Vagina (tissue), 2 donors: ENCODE results near the gene SLC7A8. TPM values are rescaled to one million over a fixed set of nuclear protein-coding genes. Genes with fewer than 3 reads are reported as not detected.
A peak's percentile ranks its signal among the peaks of the same experiment; 100 is the strongest.

Experiments
- DNase-seq, 2 donors: peaks; one replicate each; pipeline ENCODE4 v3.0.0-alpha.2; 2017; ENCODE audit errors: extremely low spot score in 2 of 2
- H3K27ac ChIP-seq: fragments of 200-600 bp; sonication (generic); one replicate; pipeline ENCODE4 v1.5.1; 2019
- H3K27me3 ChIP-seq: fragments of 200-600 bp; sonication (generic); one replicate; pipeline ENCODE4 v1.5.1; 2019
- H3K36me3 ChIP-seq, 2 donors: fragments of 200-600 bp; sonication (generic); one replicate each; pipeline ENCODE4 v1.5.1; 2017 to 2019
- H3K4me1 ChIP-seq: fragments of 200-600 bp; sonication (generic); one replicate; pipeline ENCODE4 v1.5.1; 2019
- H3K4me3 ChIP-seq, 2 donors: fragments of 200-600 bp; sonication (generic); 1 replicate in 1 of 2; 2 replicates in 1 of 2; pipeline ENCODE4 v1.5.1; 2016 to 2019
- H3K9me3 ChIP-seq: fragments of 200-600 bp; sonication (generic); one replicate; pipeline ENCODE4 v1.5.1; 2019
- POLR2A ChIP-seq, 2 donors: fragments of 450-650 bp; IDR thresholded peaks; one replicate each; pipeline ENCODE4 v1.6.1; 2017; ENCODE audit warnings: antibody characterized with exemption in 2 of 2, mild to moderate bottlenecking in 2 of 2, moderate library complexity in 2 of 2
- POLR2AphosphoS5 ChIP-seq, 2 donors: sonication (generic); formaldehyde crosslinking; IDR thresholded peaks; one replicate each; pipeline ENCODE4 v1.9.0; 2017; ENCODE audit warnings: antibody characterized with exemption in 2 of 2, mild to moderate bottlenecking in 2 of 2, low read depth in 1 of 2; ENCODE audit not compliant: insufficient read depth in 1 of 2
- intact Hi-C: fragments of 100-400 bp; cut with DNase I; formaldehyde crosslinking; loops from one replicate; pipeline ENCODE4 v1.15.1; 2023
- total RNA-seq: library from RNA; depleted of rRNA; stranded (reverse); fragments of >200 nt; gene quantifications from one replicate; pipeline ENCODE4 v1.2.3, GENCODE V29; 2016
- TF ChIP-seq, protein P1 (sequence below), 3 experiments: fragments of 450-650 bp in 2 of 3; fragments of 200-600 bp in 1 of 3; sonication (generic) in 1 of 3; IDR thresholded peaks; one replicate each; pipeline ENCODE4 v1.5.1; 2017 to 2019; ENCODE audit warnings: antibody characterized with exemption in 3 of 3, mild to moderate bottlenecking in 2 of 3, moderate library complexity in 2 of 3

Gene SLC7A8
- total RNA-seq, 1 donor from 2014 or later, result 68.5 TPM

DNA sequence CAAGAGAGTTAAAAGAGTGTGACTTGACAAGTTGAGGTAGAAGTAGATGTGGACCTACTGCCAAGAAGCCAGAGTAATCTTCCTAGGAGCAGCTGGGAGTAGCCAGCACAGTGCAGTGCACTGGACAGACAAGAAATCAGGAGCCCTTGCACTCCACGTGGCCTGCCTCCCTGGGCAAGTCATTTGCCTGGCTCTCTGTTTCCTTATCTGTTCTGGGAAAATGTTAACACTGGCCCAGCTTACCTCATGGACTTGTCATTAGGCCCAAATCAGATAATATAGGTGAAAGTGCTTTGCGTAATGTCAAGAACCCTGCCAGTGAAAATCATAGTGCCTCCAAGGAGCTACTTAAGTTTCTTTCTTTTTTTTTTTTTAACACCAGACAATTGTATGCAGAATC is 19.2 kb downstream of the SLC7A8 start:
- intact Hi-C loops, result no loop called here
- H3K27ac ChIP-seq, result no peak overlapping the region
- H3K4me3 ChIP-seq, result no peak overlapping the region
- H3K9me3 ChIP-seq, result no peaks in the 10 kb centered on the region
- peaks cover 34% of the 10 kb centered on the region for H3K4me1 ChIP-seq
- no peak for DNase-seq
- H3K36me3 ChIP-seq, result peaks cover 0 to 8% of the 10 kb centered on the region in 2 donors
- TF ChIP-seq POLR2A (IDR thresholded peaks at IDR 0.05) (no peak), POLR2AphosphoS5 (IDR thresholded peaks at IDR 0.05; ENCODE audit: insufficient read depth in 1 of 2, low read depth in 1 of 2) (no peak)
- TF ChIP-seq, protein P1, sequence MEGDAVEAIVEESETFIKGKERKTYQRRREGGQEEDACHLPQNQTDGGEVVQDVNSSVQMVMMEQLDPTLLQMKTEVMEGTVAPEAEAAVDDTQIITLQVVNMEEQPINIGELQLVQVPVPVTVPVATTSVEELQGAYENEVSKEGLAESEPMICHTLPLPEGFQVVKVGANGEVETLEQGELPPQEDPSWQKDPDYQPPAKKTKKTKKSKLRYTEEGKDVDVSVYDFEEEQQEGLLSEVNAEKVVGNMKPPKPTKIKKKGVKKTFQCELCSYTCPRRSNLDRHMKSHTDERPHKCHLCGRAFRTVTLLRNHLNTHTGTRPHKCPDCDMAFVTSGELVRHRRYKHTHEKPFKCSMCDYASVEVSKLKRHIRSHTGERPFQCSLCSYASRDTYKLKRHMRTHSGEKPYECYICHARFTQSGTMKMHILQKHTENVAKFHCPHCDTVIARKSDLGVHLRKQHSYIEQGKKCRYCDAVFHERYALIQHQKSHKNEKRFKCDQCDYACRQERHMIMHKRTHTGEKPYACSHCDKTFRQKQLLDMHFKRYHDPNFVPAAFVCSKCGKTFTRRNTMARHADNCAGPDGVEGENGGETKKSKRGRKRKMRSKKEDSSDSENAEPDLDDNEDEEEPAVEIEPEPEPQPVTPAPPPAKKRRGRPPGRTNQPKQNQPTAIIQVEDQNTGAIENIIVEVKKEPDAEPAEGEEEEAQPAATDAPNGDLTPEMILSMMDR (IDR thresholded peaks at IDR 0.05), result no peak
- no peaks in the 10 kb centered on the region for H3K27me3 ChIP-seq

DNA sequence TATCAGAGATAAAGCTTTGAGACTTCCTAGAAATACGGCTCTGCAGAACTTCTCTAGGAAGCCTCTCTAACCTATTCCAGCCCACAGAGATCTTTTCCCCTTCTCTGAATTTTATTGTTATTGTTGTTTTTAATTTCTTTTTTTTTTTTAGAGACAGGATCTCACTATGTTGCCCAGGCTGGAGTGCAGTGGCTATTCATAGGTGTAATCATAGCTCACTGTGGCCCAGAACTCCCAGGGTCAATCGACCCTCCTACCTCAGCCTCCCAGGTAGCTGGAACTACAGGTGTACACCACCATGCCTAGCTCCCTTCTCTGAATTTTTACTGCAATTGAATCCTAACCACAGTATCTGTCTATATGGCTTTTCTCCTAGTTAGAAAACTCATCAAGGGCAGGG is 19.6 kb downstream of the SLC7A8 start:
- Histone ChIP-seq H3K27ac (no peak overlapping the region), H3K27me3 (no peaks in the 10 kb centered on the region), H3K36me3 (peaks cover 0 to 8% of the 10 kb centered on the region in 2 donors), H3K4me1 (peaks cover 32% of the 10 kb centered on the region), H3K9me3 (no peaks in the 10 kb centered on the region), H3K4me3 (no peak overlapping the region)
- DNase-seq, result no peak
- TF ChIP-seq POLR2A (IDR thresholded peaks at IDR 0.05) (no peak), POLR2AphosphoS5 (IDR thresholded peaks at IDR 0.05; ENCODE audit: insufficient read depth in 1 of 2, low read depth in 1 of 2) (no peak)
- TF ChIP-seq, protein P1 (IDR thresholded peaks at IDR 0.05), result no peak
- intact Hi-C loops, result no loop called here

DNA sequence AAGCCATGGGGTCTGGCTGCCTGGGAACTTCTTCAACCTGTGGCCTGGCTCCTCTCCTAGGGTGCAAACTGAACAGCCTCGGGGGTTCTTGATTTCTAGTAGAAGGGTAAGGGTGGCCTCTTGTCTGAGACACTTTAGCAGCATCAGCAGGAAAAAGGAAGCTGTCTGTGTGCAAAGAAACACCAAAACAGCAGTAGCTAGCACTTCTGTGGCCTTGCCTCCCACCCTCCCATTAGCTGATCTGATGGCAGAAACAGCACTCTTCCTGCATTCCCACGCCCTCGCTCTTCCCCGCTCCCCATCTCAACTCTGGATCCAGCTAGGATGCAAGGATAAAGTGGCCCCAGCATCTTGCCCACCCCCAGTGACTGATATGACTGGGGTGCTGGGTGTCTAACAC is 20.7 kb downstream of the SLC7A8 start:
- intact Hi-C loops, result no loop called here
- no peaks in the 10 kb centered on the region for H3K27me3 ChIP-seq
- H3K4me3 ChIP-seq, result no peak overlapping the region
- H3K27ac ChIP-seq, result no peak overlapping the region
- H3K4me1 ChIP-seq, result peaks cover 26% of the 10 kb centered on the region
- no peak for DNase-seq
- H3K9me3 ChIP-seq, result no peaks in the 10 kb centered on the region
- TF ChIP-seq, protein P1 (IDR thresholded peaks at IDR 0.05), result no peak
- no peak for TF ChIP-seq POLR2AphosphoS5 (IDR thresholded peaks at IDR 0.05; ENCODE audit: insufficient read depth in 1 of 2, low read depth in 1 of 2)
- no peak for TF ChIP-seq POLR2A (IDR thresholded peaks at IDR 0.05)
- peaks cover 0 to 8% of the 10 kb centered on the region in 2 donors for H3K36me3 ChIP-seq

DNA sequence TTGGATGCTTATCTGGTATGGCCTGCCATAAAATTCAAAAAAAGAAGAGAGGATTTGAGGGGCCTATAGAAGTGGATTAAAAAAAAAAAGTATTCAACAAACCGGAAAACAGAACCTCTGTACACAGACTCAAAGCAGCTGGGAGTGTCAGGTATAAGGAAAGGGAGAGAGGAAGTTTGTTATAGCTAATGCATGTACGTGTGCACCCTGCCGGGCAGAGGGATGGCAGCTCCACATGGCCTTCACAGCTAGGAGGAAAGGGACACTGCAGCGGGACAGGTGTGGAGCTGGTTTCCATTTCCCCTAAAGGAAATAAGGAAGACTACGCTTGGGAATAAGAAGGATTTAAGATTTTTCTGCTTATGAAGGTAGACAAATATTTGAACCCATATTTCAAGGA is 21.5 kb downstream of the SLC7A8 start:
- Histone ChIP-seq H3K4me1 (peaks cover 18% of the 10 kb centered on the region), H3K36me3 (peaks cover 0 to 8% of the 10 kb centered on the region in 2 donors), H3K9me3 (no peaks in the 10 kb centered on the region), H3K4me3 (no peak overlapping the region), H3K27ac (no peak overlapping the region), H3K27me3 (no peaks in the 10 kb centered on the region)
- intact Hi-C loops, result no loop called here
- no peak for DNase-seq
- TF ChIP-seq, protein P1 (IDR thresholded peaks at IDR 0.05), result no peak
- TF ChIP-seq POLR2A (IDR thresholded peaks at IDR 0.05), result no peak
- TF ChIP-seq POLR2AphosphoS5 (IDR thresholded peaks at IDR 0.05; ENCODE audit: insufficient read depth in 1 of 2, low read depth in 1 of 2), result no peak

DNA sequence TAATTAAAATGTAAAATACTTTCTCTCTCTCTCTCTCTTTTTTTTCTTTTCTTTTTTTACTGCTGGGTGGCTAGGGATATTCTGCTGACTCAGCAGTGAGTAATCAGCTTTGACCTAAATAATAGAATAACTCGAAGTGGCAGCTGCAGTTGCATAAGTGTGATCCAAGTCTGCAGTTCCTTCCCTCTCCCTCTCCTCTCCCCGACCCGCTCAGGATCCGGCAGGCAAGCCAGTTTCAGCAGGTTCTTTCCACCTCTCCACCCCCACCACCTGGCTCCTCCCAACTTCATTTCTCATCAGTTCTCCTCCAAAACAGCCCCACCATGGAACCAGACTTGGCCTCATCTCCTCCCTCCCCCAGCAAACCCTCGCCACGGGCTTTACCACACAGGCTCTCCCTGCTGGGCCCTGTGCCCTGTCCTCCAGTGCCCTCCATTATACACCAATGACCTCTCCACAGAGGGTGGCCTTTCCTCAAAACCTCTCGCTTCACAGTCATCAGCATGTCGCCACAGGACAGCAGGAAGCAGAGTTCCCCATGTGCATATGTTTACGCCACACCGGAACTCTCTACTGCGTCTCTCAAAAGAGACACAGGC is 22.4 kb downstream of the SLC7A8 start:
- TF ChIP-seq POLR2AphosphoS5 (IDR thresholded peaks at IDR 0.05; ENCODE audit: insufficient read depth in 1 of 2, low read depth in 1 of 2) (peak in 1 of 2 donors; percentile 54), POLR2A (IDR thresholded peaks at IDR 0.05) (no peak)
- TF ChIP-seq, protein P1 (IDR thresholded peaks at IDR 0.05), result no peak
- Histone ChIP-seq H3K9me3 (no peaks in the 10 kb centered on the region), H3K4me1 (peaks cover 18% of the 10 kb centered on the region), H3K27me3 (no peaks in the 10 kb centered on the region), H3K36me3 (peaks cover 0 to 6% of the 10 kb centered on the region in 2 donors), H3K4me3 (no peak overlapping the region), H3K27ac (peak overlapping the region; percentile 61)
- intact Hi-C loops, result no loop called here
- DNase-seq, result no peak
